Inflammatory macrophage (primary cell): Measurements from ENCODE around the gene KCNQ1.
A peak's percentile ranks its signal among the peaks of the same experiment; 100 is the strongest.

Source experiments
- DNase-seq, 2 donors: peaks; one replicate each; pipeline ENCODE4 v3.0.0-alpha.2; 2020 to 2022

The KCNQ1 gene

DNA sequence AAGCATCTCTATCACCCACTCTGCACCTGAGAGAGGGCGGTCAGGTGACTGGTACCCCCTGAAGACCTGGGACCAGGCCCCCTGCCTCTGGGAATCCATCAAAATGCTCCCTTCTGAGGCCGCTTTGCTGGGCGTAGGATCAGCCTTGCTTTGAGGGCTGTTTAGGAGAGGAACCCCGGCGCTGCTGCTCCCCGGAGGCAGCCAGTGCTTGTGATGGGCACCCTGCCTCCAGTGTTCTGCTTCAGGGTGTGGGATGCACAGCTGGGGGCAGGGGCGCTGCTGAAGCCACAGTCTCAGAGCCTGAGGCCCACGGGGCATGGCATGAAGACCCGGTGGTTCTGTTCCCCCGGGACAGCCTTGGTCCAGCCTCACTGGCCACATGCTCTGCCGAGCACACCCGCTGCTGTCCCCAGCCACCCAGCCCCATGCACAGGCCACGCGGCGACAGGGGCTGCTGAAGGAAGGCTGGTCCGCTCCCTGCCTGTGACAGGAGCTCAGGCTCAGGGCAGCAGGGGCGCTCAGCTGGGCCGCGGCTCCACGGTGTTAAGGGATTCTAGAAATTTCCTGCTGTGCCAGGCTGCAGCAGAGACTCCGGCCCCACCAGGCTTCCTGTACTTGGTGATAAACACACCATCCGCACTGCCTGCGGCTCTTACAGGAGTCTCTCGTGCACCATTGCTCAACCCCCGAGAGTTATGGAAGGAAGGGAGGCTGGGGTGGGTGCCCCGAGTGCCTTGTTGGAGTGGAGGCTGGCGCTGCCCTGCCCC lies 91.0 kb downstream of the KCNQ1 start:
- no peak for DNase-seq

DNA sequence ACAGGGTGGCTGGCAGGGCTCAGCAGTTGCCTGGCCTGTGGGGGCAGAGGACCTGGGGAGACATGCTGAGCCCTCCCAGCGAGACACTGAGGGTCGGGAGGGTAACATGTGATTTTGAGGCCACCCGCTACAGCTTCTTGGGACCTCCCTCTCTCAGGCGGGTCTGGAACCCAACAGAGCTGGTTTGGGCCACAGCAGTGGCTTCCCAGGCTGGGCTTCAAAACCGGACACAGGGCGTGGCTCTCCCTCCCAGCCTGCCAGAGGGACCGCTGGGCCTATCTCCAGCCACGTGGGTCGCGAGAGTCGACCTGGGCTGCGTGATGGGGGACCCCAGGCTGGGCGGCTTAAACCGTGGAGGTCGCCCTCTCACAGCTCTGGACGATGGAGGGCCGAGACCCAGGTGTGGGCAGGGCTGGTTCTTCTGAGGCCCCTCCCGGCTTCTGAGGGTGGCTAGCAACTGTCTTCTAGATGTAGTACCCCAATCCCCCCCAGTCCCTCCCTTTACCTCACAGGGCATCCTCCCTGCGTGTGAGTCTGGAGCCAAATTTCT lies 91.7 kb downstream of the KCNQ1 start:
- DNase-seq: no peak

DNA sequence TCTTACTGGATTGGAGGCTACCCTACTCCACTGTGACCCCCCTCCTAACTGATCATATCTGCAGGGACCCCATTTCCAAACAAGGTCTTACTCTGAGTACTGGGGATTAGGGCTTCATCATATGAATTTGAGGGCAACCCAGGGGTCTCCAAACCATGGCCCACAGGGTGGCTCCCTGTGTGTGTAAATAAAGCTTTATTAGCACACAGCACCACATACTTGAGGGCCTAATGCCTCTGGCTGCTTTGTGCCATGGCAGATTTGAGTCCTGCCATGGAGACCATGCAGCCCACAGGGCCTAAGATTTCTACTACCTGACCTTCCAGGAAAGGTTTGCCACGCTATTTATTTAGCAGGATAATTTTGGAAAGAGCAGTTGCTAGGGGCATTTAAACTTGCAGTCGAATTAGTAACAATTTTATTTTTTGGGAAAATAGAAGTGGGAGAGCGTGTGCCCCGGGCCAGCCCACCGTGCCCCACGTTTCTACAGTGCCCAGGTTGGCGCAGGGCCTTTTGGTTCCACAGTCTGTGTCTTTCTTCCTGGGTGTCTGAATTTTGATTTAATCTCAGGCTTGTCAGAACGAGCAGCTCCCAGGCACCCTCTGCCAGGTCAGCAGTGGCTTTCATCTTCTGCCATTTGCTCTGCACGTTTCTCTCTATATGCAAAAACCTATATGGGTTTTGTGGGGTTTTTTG lies 92.3 kb downstream of the KCNQ1 start:
- DNase-seq: no peak

DNA sequence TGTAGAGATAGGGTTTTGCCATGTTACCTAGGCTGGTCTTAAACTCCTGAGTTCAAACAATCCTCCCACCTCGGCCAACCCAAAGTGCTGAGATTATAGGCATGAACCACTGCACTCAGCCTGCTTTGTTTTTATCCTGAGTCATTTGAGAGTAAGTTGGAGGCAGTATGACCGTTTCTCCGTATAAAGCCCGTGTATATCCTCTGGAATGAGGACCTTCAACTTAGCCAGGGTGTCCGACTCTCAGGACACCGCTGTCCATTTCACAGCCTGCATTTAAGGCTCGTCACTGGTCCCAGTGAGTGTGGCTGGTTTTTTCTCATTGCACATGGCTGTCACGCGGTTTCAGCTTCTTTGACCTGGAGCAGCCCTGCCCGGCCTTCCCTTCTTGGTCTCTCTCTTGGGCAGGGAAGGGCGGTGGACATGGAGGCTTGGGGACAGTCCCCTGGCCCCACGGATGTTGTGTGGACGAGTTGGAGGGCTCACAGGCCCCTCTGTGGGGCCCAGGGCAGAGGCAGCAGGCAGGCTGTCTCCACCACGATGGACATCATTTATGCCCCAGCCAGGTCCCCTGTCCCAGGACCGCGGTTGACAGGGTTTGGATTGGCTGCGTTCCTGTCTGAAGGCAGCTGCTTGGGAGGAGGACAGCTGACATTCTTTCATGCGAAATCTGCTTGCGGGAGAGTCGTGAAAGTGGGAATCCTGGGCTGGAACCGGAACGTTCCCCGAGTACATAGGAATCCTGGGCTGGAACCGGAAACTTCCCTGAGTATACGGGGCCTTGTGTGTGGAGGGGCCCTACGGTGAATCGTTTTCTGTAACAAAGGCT lies 93.3 kb downstream of the KCNQ1 start:
- no peak for DNase-seq

DNA sequence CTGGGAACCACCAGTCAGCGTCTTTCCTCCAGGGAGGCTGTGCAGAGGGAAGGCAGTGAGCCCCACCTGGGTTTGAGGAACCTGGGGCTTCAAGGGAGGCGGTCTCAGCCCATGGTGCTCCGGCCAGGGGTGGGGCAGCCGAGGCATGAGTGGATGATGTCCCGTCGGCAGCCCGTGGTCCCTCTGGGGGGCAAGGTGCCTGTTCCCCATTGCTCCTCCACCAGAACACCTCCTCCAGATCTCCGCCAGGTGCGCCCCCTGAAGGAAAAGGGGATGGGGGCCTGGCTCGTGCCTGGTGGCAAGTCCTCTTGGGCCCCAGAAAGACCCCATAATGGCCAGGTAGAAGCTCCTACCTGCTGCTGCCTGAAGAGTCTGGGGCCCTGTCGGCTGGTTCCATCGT lies 94.1 kb downstream of the KCNQ1 start:
- DNase-seq: no peak

DNA sequence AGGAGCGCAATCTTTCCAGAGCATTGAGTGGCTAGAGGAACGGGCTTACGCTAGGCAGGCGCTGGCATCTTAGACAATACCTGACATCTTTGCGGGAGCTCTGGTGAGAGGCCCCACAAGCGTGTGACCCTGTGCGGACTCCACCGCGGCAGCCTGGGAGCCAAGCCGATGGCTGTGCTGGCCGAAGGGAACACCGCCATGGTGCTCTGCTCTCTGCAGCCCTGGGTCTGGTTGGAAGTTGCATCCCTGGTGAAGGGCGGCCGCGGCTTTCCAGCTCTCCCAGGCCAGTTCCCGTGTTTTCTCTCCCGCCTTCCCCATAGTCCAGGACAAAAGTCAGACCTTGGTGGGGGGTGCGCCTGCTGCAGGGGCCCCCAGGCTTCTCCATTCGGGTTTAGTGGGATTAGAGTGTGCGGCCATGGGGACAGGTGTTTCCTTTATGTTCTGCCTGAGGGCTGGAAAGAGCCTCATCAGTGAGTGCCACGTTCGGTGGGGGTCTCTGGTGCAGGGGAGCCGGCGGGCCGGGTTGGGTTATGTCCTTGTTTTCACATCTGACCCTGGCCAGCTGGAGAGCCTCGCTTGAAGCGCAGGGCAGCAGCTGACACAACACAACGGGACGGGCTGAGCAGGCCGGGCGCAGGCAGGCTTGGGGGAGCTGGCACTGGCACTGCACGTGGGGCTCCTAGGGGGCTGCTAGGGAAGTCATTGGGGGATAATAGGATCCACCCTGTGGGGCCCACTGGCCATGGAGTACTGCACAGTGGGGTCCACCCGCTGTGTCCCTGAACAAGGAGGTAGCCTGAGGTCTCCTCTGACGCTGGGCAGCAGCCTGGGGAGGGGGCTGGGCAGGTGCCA lies 94.8 kb downstream of the KCNQ1 start:
- DNase-seq: no peak

DNA sequence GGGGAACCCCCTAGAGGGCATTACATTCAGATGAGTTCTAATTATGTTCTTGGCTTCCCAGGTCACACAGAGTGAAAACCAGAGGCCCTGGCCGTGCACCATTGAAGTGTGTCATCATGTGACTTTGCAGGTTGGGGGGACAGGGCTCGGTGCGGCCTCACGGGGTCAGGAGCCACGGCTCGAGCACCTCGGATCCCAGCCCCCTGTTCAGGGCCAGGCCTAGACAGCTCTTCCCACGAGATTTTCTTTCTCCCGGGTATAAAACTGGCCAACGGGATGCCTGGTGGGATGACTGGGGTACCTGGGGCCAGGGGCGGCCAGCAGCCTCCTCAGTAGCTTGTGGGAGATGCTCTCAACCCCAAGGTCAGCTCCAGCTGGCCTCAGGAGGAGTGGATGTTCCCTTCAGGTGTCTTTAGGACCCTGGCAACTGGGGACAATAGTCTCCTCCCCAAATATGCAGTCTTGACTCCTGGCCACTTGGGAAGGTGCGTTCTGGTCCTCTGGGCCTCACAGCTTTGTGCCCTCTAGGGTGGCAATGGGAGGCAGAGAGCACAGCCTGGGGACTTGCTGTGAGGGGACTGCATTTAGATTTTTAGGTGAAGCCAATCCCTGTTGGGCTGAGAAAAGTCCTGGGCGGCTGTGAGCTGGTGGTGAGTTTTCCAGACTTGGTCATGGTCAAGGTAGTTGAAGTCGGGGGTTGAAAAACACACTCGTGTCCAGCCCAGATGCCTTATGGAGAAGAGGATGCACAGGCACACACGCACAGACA lies 95.6 kb downstream of the KCNQ1 start:
- DNase-seq: no peak

DNA sequence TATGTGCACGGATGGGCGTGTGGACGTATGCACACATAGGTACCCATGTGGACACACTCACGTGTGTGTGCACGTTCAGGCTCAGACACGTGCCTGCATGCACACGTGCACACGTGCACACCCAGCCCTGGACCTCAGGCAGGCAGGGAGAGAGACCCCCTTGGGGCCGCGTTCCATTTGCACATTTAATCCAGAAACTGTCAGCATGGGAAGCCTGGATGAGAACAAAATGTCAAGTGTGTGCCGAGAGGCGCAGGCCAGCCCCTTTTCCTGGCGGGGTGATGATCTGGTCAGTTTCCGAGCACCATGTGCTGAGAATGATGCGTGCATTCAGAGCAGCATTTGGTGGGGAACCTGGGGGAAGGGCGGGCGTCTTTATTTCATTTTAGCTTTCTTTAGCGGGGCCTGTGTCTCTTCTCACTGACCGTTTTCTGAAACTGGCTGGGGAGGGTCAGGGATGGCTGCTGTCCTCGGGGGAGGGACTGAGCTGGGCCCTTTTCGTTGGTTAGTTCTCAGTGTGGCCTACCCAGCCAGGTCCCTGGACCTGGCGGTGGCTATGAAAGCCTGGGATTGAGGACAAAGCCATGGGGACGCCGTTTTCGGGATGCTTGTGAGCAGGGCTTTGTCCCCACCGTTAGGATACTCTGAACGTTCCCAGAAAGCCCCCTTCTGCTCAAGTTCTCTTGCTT lies 96.3 kb downstream of the KCNQ1 start:
- no peak for DNase-seq

DNA sequence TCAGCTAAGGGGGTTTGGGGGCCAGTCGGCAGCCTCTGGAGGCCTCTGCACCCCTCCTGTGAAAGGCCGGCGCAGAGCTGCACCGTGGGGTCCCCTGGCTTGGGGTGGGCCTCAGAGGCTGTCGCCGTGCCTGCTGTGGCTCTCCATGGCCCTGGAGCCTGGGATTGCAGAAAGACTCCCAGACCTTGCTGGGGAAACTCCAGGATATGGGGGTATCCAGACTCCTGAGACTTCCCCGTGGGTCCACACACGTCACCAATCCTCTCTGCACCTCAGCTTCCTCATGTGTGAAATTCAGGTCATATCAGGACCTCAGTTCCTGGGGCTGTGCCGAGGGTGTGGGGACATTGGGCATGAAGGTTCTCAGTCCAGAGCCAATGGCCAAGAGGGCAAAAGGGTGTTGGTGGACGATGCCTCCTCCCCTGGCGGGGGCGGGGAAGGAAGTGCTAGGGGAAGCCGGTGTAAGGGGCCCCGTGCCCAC lies 97.1 kb downstream of the KCNQ1 start:
- DNase-seq: no peak

DNA sequence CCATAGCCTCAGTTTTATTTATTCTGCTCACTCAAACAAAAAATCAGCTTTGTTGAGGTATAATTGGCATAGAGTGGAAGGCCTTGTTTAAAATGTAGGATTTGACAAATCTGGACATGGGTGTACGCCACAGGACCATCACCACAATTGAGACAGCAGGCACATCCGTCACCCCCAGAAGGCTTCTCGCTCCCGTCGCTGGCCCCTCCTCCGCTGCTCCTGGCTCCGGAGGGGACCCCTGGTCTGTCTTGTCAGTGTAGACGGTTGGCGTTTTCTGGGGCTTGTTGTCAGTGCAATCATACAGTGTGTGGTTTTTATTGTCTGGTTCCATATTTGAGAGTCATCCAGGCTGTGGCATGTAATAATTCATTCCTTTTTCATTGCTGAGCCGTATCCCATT lies 97.6 kb downstream of the KCNQ1 start:
- no peak for DNase-seq

DNA sequence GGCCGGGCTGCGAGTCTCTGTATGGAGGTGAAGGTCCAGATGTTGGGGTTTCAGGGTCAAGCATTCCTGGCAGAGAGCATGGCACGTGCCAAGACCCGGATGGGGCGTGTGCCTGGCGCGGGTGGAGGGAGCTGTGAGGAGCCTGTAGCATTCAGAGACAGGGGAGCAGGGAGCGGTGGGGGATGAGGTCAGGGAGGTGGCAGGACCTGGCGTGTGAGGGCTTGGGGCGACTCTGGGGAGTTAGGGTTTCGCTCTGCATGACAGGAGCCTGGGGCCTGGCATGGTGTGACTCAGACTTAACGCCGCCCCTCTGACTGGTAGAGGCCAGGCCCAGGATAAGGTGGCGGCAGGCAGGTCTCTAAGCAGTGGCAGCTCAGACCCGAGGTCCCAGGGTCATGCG lies 103.0 kb downstream of the KCNQ1 start:
- no peak for DNase-seq

DNA sequence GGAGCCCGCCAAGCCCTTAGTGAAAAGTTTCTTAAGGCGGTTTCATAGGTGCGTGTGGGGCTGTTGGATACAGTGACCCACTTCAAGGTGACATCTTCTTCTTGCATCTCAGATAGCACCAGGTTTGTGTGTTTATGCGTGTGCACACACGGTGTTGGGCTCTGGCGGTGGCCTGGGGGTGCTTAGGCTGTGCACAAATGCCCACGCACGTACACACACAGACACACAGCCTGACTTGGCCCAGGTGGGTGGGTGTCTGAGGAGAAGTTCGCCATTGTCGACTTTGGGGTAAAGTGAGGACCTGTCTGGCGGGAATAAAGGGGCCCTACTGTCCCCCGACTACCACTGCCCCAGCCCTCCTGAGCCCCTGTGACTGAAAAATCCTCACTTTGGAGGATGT lies 103.8 kb downstream of the KCNQ1 start:
- no peak for DNase-seq

DNA sequence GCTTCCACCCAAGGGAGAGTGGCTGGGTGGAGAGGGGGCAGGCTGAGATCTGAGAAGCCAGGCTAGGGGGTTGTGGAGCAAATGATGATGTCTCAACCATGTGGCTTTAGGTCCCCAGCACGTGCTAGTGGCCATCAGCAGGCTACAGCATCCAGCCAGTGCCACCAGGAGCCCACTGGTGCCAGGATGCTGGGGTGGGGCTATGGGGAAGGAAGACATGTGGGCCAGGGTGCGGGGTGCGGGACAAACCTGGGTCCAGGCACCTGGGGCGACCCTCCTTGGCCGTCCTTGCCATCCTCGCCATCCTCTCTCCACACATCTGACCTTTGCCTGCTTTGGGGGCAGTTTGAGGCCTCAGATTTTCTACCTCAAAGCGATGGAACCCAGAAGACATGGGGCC lies 104.3 kb downstream of the KCNQ1 start:
- no peak for DNase-seq

DNA sequence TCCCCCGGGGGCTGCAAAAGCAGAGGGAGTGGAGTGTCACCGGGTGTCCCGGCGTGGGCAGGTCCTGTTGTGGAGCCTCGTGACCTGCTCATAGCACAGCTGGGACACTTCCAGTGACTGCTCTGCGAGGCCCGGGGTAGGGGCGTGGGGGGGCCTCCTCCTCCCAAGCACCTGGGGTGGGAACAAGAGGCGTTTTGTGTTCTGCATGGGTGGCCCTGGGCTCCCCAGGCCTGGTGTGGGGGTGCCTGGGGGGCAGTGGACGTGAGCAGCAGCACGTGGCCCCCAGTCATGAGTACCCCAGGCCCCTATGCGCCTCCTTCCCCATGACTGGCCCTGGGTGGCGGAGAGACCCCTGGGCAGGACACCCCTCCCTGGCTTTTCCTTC lies 104.7 kb downstream of the KCNQ1 start:
- DNase-seq: no peak

DNA sequence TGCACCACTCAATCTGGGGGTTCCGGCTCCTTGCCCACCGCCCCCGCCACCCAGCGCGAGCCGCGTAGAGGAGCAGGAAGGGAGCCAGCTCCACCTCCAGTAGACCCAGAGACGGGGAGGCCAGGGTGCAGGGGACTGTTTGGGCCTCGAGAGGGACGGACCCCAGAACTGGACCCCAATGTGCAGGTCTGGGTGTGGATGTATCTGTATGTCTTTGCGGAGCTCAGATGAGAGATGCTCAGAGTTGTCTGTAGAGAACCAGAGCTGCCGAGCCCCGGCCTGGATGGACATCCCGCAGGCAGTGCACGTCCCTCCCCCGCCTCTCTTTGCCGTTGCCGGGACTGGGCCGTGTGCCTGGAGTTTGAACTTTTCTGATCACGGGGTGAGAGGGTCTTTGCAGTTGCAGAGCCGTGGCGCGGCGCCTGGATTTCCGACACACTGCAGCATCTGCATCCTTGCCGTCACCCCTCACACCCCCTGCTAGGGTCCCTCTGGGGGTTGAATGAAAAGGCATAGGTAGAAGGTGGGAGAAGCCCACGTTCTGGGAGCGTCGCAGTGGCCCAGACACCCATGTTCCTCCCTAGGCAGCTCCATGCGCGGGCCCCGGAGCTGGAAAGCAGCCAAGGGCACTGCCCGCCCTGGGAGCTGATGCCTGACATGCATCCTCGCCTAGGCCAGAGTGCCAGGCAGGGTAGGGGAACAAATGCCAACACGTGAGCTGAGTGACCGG lies 105.2 kb downstream of the KCNQ1 start:
- no peak for DNase-seq

DNA sequence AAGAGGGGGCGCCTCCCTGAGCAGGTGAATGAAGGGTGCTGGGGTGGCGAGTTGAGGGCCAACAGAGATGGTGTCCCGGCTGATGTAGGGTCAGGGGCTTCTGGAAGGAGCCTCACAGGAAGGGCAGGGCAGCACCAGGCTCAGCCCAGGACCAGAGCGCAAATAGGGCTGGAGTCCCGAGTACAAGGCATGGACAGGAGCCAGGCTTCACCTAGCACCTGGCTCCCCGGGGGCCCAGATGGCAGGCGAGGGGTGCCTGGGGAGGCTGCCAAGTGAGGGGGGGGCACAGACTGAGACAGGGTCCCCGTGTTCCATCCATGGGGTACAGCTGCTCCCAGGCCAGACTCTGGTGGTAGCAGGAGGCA lies 105.8 kb downstream of the KCNQ1 start:
- DNase-seq: no peak

DNA sequence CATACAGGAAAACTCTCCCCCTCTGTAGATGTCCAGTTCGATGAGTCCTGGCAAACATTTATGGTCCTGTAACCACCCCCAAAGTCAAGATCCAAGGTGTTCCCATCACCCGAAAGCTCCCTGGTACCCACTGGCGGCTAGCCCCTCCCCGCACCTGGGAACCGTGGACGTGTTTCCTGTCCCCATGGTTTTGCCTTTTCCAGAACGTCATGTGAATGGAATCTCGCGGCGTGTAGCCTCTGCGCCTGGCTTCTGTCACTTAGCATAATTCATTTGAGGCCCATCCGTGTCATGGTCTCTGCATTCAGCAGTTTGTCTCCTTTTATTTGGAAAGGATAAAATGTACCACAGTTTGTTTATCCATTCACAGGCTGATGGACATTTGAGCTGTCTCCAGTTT lies 106.3 kb downstream of the KCNQ1 start:
- no peak for DNase-seq

DNA sequence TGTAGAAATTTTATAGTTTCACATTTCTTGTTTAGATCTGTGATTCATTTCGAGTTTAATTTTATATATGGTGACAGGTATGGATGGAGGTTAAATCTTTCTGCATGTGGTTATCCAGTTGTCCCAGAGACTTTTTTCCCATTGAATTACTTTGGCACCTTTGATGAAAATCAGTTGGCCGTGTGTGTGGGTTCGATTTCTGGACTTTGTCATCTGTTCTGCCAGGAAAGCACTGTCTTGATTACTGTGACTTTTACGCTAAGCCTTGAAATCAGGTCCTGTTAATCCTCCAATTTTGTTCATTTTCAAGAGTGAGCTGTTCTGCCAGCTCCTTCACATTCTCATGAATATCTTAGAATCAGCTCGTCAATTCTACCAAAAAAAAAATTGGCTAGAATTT lies 107.4 kb downstream of the KCNQ1 start:
- DNase-seq: no peak

DNA sequence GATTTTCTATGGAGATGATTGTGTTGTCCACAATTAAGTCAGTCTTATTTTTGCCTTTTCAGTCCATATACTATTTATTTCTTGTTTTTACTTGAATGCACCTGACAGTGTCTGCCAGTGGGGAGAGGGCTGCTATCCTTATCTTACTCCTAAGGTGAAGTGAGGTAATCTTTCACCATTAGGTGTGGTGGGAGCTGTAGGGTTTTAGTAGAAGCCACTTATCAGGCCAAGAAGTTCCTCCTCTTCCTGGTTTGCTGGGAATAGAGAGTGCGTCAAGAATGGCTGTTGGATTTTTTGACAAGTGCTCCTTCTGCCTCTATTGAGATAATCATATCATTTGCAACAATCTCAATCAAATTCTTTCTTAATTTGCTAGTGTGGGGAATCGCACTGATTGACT lies 108.4 kb downstream of the KCNQ1 start:
- no peak for DNase-seq

DNA sequence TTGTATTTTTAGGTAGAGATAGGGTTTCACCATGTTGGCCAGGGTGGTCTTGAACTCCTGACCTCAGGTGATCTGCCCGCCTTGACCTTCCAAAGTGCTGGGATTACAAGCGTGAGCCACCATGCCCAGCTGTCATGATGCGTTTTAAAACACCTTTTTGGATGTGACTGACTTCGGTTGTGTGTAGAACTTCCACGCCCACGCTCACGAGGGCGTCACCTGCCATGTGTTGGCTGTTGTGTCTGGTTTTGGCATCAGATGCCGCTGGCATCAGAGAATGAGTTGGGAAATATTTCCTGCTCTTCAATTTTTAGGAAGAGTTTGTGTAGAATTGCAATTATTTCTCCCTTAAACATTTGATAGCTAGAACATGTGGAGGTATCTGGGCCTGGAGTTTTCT lies 109.1 kb downstream of the KCNQ1 start:
- peak in 1 of 2 donors; percentile 3 for DNase-seq
